Stimulated activated CD4-positive, alpha-beta T cell treated with anti-CD3 and anti-CD28 coated beads, Interleukin-2, amount 100 ng/mL, for 4 hours (primary cell): ENCODE results near the gene INPP5A.
"Not testable (repeated sequence)": the region's sequence is repeated elsewhere in the genome, so short reads cannot be mapped to it uniquely, and the experiment has no call there.

Source experiments
- DNase-seq: peaks from one replicate; pipeline ENCODE4 v3.0.0-alpha.2; 2020; ENCODE audit warnings: low read depth

Gene INPP5A

DNA sequence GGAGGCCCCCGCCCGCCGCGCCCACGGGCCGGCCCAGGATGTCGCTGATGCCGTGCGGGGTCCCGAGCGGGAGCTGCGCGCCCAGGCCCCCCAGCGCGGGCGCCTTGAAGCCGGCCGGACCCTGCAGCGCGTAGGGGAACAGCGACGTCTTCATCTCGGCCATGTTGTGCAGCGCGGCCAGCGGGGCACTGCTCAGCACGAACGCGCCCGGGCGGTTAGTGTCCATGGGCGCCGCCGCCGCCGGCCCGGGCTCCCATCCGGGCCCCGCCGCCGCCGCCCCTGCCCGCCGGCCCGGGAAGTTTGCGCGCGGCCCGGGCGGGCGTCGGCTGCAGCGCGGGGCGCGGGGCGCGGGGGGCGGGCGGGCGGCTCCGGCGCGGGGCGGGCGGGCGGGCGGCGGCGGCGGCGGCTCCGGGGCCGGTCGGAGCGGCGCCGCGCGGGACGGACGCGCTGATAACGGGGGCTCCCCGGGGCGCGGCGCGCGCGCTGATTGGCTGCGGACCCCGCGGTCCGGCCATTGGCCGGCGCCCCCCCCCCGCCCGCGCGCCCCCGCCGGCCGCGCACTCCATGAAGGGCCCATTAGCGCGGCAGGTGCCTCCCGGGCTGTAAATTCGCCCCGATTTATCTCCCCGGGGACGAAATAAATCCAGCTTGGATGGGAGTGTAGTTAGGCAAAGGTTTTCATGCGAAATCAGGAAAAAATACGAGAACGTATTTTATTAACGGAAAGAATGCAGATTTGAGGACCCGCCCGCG, 248.3 kb downstream of the INPP5A start, which contains the start of gene NKX6-2:
Gene NKX6-2 (minus strand): TSS at position 425 of the 753 bp plus-strand sequence. CDS start 199 bp downstream, at position 226.
- DNase-seq: no peak

DNA sequence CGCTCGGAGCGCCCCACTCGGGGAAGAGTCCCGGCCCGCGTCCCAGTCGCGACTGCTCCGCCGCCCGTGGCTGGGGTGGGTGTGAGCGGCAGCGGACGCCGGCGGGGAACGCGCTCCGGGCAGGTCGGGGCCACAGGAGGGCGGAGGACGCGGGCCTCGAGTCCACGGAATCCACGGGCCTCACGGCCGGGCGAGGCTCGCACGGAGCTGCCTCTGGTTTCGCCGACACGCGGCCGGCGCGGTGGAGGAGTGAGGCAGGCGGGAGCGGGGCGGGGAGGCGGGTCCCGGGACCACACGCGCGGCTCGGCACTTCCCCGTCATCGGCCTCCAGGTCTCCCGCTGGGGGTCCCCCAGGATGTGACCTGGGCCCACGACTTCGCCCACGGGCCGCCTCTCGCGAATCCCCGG, 248.9 kb downstream of the INPP5A start:
- no peak for DNase-seq

DNA sequence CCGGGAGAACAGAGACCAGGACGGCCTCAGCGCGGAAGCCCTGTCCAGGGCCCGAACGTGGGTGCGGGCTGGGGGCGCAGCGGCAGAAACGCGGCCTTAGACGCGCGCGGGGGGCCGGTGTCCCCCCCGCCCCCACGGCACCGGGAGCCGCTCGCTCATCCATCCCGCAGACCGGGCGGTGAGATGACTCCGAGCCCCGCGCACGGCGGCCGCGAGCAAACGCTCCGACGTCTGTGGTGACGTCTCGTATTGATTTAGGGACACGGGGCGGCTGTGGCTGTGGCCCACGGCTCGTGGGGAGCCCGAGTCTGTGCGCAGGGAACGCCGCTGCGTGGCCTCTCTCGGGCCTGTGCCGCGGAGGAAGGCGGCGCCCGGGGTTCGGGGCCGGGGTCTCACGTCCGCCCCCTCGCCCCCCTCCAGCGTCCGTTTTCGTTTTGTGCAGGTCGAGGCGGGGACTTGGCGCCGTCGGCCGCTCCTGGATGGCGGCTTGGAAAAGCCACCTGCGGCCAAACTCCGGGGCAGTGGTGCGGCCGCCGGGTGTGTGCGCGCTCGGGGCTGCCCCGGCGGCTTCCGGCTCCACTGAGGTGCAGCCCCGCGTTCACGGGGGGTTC, 249.4 kb downstream of the INPP5A start:
- DNase-seq: no peak

DNA sequence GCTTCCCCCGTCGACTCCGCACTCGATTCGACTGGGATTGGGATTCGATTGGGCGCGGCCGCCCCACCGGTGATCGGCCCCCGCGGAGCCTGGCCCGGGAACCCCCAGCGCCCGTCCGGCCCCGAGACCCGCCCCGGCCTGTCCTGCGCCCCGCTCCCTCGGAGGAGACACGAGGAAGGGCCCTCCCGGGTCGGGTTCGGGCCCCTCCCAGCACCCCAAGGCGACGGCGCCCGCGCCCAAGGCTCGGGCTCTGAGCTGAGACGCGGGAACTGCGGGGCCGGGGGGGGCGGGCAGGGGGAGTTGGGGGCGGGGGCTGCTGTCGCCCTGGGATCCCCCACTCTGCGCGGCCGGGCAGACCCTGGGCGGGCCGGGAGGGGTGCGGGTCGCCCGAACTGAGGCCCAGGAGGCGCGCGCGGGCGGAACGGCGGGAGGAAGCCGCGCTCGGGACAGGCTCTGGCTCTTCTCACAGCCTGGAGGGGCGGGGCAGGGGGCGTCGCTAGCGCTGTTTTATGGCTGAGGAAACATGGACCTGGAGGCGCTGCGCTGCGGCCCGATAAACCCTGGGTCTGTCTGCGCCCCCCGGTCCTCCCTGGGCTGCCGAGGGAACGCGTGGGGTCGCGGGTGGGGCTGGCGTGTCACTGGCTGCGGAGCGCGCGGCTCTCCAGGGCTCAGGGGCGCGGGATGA, 250.1 kb downstream of the INPP5A start:
- no peak for DNase-seq

DNA sequence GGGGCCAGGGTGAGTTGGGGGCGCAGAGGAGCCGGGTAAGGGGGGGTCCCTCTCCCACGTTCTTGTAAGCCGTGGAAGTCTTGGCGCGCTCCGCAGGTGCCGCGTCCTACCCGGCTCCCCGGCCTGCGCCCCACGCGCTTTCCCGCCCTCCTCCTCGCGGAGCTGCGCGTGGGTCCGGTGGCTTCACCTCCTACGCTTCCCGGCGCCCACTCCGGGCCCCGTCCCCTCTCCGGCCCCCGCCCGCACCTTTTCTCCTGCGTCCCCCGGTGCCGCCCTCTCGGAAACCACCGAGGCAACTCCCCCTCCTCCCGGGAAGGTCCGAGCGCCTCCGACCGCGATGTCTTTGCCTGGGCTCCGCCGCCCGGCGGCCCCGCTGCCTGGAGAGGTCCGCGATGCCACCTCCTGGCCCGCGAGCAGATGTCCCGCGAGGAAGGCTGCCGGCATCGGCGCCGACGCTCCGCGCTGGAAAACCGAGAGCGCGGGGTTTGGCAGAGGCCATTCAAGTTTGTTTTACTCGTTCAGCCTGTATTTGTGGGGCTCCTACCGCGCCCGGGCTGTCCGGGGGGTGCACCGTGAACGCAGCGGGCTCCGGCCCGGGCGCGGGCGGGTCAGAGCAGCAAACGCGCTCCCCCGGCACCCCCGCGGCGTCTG, 250.7 kb downstream of the INPP5A start:
- no peak for DNase-seq

DNA sequence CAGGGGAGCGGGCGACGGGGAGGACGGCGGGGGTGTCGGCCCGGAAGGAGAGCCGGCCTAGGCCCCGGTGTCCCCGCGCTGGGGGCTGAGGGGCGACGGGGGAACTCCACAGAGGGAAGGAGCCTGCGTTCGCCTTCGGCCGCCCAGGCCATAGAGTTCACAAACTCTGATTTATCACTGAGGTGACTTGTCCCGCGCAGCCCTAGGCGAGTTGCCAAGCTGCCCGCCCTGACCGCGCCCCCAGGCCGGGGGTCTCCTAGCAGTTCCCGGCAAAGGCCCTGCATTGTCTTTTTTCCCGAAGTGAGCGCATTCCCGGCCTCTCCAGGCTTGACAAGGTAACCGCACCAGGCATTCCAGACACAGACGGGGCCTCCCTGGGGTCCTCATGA, 251.2 kb downstream of the INPP5A start:
- no peak for DNase-seq

DNA sequence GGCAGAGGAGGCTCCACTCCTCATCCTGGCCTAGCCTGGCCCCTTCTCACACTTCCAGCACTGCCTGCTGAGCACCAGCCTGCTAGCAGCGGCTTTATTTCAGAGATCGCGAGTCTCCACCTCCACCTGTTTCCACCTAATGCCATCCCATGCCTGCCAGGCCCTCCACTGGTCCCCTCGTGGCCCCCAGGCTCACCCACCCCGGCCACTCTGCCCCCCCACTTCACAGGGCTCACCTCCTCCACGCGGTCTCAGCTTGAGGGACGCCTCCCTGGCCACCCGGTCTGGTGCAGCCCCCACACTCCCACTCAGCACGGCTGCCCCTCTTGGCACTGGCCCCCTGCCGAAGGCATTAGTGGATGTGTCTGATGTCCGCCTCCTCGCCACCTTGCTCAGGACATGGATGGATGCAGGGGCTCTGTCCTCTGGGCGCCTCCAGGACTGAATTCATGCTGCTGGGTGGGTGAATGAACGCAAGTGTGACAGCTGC, 252.1 kb downstream of the INPP5A start:
- DNase-seq: no peak

DNA sequence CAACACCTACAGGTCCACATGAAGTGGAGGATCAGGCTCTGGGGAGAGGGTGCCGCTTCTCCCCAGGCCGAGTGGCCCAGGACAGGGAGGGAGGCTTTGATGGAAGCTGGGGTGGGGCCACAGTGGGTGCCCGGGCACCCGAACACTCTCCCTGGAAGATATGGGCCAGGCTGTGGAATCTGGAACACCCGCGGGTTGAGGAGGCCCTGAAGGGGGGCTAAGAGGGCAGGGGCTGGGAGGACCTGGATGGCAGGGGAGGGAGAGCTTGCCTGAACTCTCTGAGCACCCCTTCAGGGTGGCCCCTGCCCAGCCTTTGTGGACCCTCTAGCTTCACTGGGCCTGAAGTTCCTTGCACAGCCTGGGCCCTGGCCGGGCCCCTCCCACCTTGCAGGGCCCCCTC, 252.9 kb downstream of the INPP5A start:
- DNase-seq: no peak

DNA sequence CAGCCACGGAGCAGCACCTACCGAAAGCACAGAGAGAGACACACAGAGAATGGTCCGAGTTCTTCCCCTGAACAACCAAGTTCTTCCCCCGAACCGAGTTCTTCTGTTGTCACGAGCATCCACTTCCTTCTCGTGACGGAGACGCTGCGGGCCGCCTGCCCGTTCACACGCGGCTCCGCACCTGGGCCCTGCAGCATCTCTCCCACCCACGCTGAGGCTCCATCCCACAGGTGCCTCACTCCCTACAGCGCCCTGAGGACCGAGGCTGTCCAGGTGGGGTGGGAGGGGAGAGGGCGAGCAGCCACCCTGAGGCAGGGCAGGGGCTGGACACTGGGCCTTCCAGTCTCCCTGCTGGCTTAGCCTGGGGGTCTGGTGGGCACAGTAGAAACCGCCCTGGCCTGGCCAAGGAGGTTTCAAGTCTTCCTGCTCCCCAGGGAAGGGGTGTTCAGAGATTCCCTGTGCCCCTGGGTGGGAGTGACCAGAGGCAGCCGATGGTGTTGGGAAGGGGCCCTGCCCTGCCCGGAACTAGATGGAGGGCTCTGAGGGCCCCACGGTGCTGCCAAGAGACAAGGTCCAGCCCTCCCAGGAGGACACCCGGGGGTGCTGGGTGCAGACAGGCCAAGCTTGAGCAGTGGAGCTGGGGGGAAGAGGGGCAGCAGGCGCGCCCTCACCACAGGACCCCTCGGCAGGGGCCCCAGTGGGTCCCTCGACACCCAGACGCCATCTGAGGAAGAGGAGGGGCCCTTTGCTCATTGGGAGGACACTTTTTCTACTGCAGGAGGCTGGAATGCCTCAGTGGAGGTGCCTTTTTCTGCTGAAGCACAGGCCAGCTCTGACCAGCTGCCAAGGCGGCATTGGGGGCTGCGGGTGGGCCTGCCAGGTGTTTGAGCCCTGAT, 253.6 kb downstream of the INPP5A start:
- DNase-seq: no peak

DNA sequence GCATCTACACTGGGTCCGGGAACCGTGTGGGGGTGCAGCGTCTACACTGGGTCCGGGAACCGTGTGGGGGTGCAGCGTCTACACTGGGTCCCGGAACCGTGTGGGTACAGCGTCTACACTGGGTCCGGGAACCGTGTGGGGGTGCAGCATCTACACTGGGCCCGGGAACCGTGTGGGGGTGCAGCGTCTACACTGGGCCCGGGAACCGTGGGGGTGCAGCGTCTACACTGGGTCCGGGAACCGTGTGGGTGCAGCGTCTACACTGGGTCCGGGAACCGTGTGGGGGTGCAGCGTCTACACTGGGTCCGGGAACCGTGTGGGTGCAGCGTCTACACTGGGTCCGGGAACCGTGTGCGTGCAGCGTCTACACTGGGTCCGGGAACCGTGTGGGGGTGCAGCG, 254.5 kb downstream of the INPP5A start:
- DNase-seq: not testable (repeated sequence)

DNA sequence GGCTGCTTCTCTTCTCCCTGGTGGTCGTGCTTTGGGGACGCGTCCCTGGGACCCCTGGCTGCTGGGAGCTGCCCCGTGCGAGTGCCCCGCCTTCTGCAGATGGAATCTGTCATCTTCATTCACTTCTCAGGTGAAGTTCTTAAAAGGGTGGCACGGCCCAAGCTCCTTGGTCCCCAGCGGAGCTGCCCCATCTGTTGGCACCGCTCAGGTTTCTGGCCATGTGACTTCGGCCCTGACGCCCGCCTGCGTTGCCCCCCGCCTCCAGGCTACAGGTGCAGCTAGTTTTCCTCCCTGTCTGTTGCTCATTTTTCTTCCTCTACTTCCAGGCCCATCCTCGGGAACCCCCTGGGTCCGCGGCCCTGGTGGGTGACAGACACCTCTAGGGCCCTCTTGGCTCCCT, 255.2 kb downstream of the INPP5A start:
- DNase-seq: no peak

DNA sequence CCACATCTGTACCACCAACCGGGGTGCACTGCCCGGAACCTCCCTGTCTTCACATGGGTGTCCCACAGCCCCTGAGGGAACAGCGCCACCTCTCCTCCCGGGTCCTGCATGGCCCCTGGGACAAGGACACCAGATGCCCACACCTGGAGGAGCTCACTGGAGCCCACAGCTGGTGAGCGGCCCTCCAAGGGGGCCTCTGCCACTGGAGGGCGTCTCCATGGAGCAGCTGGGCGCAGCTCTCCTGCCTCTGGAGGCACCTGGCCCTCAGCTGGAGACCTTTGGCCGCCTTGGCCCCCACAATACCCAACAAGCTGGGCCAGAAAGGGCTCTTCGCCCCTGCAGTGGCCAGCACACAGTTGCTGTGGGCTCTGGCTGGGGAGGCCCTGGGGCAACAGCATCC, 255.6 kb downstream of the INPP5A start:
- no peak for DNase-seq

DNA sequence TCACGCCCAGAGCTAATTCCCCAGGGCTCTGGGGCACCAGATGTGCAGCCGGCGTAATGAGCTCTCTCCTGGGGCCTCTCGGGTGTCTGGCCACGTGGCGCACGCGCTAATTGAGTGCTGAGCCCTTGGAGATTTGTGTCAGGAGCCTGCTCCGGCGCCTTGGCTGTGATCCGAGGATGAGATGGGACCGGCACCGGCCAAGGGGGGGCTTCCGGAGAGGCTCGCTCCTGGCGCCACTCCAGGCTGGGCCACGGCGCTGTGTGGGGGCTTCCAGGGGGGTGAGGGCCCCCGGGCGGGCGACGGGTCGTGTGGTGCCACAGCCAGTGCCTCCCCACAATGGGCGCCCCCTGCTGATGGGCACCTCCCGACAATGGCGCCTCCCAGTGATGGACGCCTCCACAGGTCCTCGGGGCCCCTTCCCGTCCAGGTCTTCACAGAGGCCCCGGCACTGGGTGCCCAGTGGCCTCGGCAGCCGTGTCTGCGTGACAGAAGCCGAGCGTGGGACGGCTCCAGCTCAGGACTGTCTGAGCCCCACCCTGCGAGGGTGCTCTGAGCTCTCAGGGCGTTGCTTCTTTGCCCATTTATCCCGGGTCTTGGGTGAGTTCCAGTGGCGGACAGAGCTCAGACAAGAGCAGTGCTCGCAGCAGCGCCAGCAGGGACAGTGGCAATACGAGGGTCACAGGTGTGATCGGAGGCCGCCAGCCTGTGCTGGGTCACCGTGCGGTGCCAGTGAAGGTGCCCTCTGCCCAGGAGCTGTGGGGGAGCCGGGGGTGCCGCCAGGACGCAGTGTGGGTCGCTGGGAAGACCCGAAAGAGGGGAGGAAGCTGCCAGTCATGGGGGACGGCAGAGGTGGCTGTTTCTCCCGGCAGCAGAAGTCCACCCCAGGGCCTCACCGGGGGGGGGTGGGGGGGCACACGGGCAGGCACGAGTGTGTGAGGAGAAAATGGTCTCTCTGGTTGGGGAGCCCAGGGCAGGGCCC, 256.6 kb downstream of the INPP5A start:
- DNase-seq: no peak

DNA sequence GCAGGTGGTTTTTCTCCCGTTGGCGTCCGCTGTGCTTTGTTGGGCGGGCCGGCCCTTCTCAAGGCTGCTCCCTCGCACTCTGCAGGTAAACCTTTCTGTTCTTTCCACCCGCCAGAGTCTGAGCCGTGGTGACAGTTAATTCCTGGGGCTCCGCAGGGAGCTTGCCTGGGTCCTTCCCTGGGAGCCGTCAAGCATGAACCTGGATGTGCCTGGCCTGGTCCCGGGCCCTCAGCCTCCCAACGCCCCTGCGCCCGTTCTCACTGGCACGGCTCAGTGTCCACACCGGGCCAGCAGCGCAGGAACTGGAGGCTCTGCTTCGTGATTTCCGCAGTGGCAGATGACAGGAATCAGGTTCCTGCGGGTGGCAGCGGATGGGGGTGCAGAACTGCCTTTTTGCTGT, 259.3 kb downstream of the INPP5A start:
- no peak for DNase-seq

DNA sequence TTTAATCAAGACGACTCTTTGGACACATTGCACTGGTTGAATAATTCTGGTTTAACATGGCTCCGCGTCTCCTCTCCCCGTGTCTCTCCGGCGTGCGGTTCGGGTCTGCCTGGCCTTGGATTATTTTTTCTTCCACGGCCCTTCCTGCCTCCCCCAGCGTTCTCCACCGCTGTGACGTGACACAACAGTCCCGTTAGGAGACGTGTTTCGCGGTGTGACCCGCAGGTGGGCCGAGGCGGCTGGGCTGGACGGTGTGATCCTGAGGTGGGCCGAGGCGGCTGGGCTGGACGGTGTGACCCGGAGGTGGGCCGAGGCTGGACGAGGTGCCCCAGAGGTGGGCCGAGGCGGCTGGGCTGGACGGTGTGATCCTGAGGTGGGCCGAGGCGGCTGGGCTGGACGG, 260.4 kb downstream of the INPP5A start:
- not testable (repeated sequence) for DNase-seq

DNA sequence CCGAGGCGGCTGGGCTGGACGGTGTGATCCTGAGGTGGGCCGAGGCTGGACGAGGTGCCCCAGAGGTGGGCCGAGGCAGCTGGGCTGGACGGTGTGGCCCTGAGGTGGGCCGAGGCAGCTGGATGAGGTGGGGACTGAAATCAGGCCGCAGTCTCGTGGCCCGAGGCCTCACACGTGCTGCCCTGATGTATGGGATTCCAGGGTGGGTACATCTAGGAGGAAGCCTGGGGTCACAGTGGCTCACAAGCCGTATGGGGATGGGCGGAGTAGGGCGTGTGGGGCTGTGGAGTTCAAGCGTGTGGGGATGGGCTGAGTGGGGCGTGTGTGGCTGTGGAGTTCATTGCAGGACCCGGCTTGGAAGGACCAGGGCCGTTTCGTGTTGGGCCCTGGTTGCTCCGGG, 260.8 kb downstream of the INPP5A start:
- DNase-seq: no peak

DNA sequence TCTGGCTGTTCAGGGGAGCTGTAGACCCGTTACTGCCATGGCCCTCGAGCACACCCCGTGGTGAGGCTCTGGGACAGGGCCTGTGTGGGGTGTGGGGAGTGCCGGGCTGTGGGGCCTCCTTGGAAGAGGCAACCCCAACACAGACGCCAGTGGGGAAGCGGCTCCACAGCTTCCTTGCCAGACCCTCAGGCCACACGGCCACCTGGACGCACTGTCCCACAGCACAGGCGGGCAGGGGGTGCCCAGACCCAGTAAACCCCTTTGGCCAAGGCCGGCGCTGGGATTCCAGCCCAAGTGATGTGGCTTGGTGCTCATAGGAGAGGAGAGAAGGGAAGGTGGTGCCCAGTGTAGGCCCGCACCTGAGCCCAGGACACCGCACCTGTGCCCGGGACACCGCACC, 261.3 kb downstream of the INPP5A start:
- DNase-seq: no peak

DNA sequence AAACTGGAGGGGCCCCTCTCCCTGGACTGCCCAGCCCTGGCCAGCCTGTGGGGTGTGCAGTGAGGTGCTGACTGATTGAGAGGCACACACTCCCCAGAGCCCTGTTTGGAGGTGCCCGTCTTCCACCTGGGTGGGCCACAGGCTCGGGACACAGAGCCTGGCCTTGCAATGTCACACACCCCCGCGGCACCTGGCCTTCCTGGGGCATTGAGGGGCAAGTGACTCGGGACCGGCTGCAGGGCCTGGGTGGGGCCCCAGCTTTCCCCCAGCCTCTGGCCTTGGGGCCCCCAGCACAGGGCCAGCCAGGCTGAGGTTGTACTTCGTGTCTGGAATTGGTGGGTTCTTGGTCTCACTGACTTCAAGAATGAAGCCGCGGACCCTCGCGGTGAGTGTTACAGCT, 262.3 kb downstream of the INPP5A start:
- DNase-seq: no peak

DNA sequence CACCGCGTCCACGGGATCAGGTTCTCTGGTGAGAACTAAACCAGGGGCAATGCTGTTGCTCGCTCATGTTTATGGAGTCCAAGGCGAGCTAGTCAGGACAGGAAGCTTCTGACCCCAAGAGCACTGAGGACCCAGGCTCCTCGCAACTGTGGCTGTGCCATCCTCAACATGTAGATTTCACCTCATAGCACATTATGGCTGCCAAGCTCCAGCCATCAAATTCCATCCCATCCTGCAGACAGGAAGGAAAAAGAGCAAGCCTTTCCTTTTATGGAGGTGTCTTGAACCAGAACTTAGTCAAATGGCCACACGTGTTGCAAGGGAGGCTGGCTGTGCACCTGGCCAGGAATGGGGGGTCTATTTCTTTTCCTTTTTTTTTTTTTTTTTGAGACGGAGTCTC, 264.5 kb downstream of the INPP5A start:
- no peak for DNase-seq

DNA sequence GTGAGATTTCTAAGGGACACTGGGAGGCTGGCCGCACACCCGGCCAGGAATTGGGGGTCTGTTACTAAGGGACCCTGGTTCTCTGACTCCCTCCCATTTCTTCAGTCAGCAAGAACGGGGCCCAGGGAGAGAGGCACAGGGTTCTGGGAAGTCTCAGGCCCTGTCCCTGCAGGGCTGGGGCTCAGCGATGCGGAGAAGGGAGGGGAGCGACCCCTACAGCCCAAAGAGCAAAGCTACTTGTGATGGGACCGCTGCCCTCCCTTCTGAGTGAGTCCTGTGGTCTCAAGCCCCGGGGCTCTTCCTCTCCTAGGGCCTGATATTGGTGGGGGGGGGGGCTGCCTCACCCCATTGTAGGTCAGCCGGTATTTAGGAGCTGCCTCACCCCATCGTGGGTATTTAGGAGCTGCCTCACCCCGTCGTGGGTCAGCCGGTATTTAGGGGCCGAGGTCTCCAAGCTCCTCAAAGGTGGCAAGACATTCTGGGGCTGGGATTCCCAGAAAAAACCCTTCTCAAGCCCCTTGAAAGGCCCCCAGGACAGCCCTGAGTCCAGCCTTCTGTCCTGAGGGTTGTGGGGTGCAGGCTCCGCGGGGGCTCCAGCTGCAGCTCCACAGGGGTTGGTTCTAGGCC, 265.2 kb downstream of the INPP5A start:
- no peak for DNase-seq
